OCI-LY1 (cell line): ENCODE data around the gene ITSN1.

Experiments used
- H2AFZ ChIP-seq: fragments of 200-600 bp; sonication (generic), shearing (Covaris generic); 2 replicates; pipeline ENCODE4 v1.6.0; 2014; ENCODE audit warnings: antibody characterized with exemption, mild to moderate bottlenecking, low read length
- H3F3A ChIP-seq: fragments of 200-600 bp; sonication (generic), shearing (Covaris generic); 2 replicates; pipeline ENCODE4 v1.6.0; 2014; ENCODE audit warnings: mild to moderate bottlenecking, antibody characterized with exemption, low read length, moderate library complexity; ENCODE audit not compliant: insufficient read depth
- H3K27ac ChIP-seq: fragments of 200-600 bp; sonication (generic); 2 replicates; pipeline ENCODE4 v1.5.1; 2014; ENCODE audit warnings: low read length, mixed run types, mild to moderate bottlenecking, low read depth; ENCODE audit not compliant: poor library complexity, severe bottlenecking
- H3K27me3 ChIP-seq: fragments of 200-600 bp; sonication (generic); 2 replicates; pipeline ENCODE4 v1.6.0; 2014; ENCODE audit warnings: antibody characterized with exemption, mild to moderate bottlenecking, low read length, moderate library complexity; ENCODE audit not compliant: insufficient read depth
- H3K36me3 ChIP-seq: fragments of 200-600 bp; sonication (generic); 2 replicates; pipeline ENCODE4 v1.6.1; 2014; ENCODE audit warnings: mild to moderate bottlenecking, antibody characterized with exemption, low read length, moderate library complexity, mixed read lengths; ENCODE audit not compliant: insufficient read depth
- H3K4me1 ChIP-seq: fragments of 200-600 bp; sonication (generic); 2 replicates; pipeline ENCODE4 v1.5.1; 2014; ENCODE audit warnings: mild to moderate bottlenecking, low read length, moderate library complexity; ENCODE audit not compliant: insufficient read depth, severe bottlenecking
- H3K4me2 ChIP-seq: fragments of 200-600 bp; sonication (generic), shearing (Covaris generic); 2 replicates; pipeline ENCODE4 v1.6.1; 2014; ENCODE audit warnings: low read length
- H3K4me3 ChIP-seq: fragments of 200-600 bp; sonication (generic); 2 replicates; pipeline ENCODE4 v1.5.1; 2014; ENCODE audit warnings: low read length, low read depth, mild to moderate bottlenecking, mixed read lengths; ENCODE audit not compliant: poor library complexity, severe bottlenecking
- H3K79me2 ChIP-seq: fragments of 200-600 bp; shearing (Covaris generic); 2 replicates; pipeline ENCODE4 v1.6.1; 2016; ENCODE audit warnings: mixed run types, low read length, mixed read lengths; ENCODE audit not compliant: insufficient read depth
- H3K9ac ChIP-seq: fragments of 200-600 bp; sonication (generic), shearing (Covaris generic); 2 replicates; pipeline ENCODE4 v1.6.1; 2014; ENCODE audit warnings: mild to moderate bottlenecking, low read length, mixed read lengths
- H3K9me2 ChIP-seq: fragments of 200-600 bp; sonication (generic), shearing (Covaris generic); 2 replicates; pipeline ENCODE4 v1.6.1; 2014; ENCODE audit warnings: low read depth, mild to moderate bottlenecking, low read length, mixed read lengths
- H3K9me3 ChIP-seq: fragments of 200-600 bp; shearing (Covaris generic); 2 replicates; pipeline ENCODE4 v1.6.1; 2014; ENCODE audit warnings: low read length, mixed read lengths
- H4K20me1 ChIP-seq: fragments of 200-600 bp; sonication (generic), shearing (Covaris generic); 2 replicates; pipeline ENCODE4 v1.6.0; 2016; ENCODE audit warnings: mild to moderate bottlenecking, low read length; ENCODE audit not compliant: insufficient read depth
- CTCF ChIP-seq: fragments of 200-600 bp; sonication (generic), shearing (Covaris generic); IDR thresholded peaks from 2 replicates; pipeline ENCODE4 v1.5.1; 2017; ENCODE audit warnings: mild to moderate bottlenecking, antibody characterized with exemption, low read length, moderate library complexity, mixed read lengths
- EZH2 ChIP-seq: fragments of 200-600 bp; sonication (generic), shearing (Covaris generic); IDR thresholded peaks from 2 replicates; pipeline ENCODE4 v1.8.0; 2017; ENCODE audit warnings: borderline replicate concordance, mixed run types, mild to moderate bottlenecking, antibody characterized with exemption, low read length, moderate library complexity, mixed read lengths

Gene ITSN1

GRCh38 chr21:33811167-33812010 is 169.1 kb downstream of the ITSN1 start:
- no peaks in the 10 kb centered on the region for H3K4me1 ChIP-seq
- H3F3A ChIP-seq = no peaks in the 10 kb centered on the region
- H3K9me2 ChIP-seq = no peaks in the 10 kb centered on the region
- no peaks in the 10 kb centered on the region for H3K36me3 ChIP-seq
- H3K4me3 ChIP-seq = no peak overlapping the region
- no peak overlapping the region for H3K9ac ChIP-seq
- no peak for TF ChIP-seq CTCF
- H3K4me2 ChIP-seq = no peak overlapping the region
- no peaks in the 10 kb centered on the region for H4K20me1 ChIP-seq
- no peaks in the 10 kb centered on the region for H3K79me2 ChIP-seq
- H3K27me3 ChIP-seq = no peaks in the 10 kb centered on the region
- H3K9me3 ChIP-seq = no peaks in the 10 kb centered on the region
- H2AFZ ChIP-seq = no peak overlapping the region
- H3K27ac ChIP-seq = no peak overlapping the region

GRCh38 chr21:33813832-33814365 is 171.6 kb downstream of the ITSN1 start:
- Histone ChIP-seq H3K79me2 (no peaks in the 10 kb centered on the region), H3K27ac (no peak overlapping the region), H3K9me2 (no peaks in the 10 kb centered on the region), H4K20me1 (no peaks in the 10 kb centered on the region), H3K27me3 (no peaks in the 10 kb centered on the region), H2AFZ (no peak overlapping the region), H3K4me1 (no peaks in the 10 kb centered on the region), H3K36me3 (no peaks in the 10 kb centered on the region), H3F3A (no peaks in the 10 kb centered on the region), H3K4me3 (no peak overlapping the region), H3K9me3 (no peaks in the 10 kb centered on the region), H3K9ac (no peak overlapping the region), H3K4me2 (no peak overlapping the region)
- no peak for TF ChIP-seq CTCF
- TF ChIP-seq EZH2 = no peak

- Histone ChIP-seq H3K79me2 (no peaks in the 10 kb centered on the region), H3K4me1 (no peaks in the 10 kb centered on the region), H3K4me3 (no peak overlapping the region), H3F3A (no peaks in the 10 kb centered on the region), H3K9me3 (no peaks in the 10 kb centered on the region), H4K20me1 (no peaks in the 10 kb centered on the region), H3K9me2 (no peaks in the 10 kb centered on the region), H3K36me3 (no peaks in the 10 kb centered on the region), H3K9ac (no peak overlapping the region), H3K27ac (no peak overlapping the region), H2AFZ (no peak overlapping the region), H3K4me2 (no peak overlapping the region), H3K27me3 (no peaks in the 10 kb centered on the region)
- TF ChIP-seq EZH2 = no peak
These were observed 172.9 kb downstream of the ITSN1 start for GRCh38 chr21:33815143-33815707.
